ENCODE results near the gene NR6A1.

The NR6A1 gene

DNA sequence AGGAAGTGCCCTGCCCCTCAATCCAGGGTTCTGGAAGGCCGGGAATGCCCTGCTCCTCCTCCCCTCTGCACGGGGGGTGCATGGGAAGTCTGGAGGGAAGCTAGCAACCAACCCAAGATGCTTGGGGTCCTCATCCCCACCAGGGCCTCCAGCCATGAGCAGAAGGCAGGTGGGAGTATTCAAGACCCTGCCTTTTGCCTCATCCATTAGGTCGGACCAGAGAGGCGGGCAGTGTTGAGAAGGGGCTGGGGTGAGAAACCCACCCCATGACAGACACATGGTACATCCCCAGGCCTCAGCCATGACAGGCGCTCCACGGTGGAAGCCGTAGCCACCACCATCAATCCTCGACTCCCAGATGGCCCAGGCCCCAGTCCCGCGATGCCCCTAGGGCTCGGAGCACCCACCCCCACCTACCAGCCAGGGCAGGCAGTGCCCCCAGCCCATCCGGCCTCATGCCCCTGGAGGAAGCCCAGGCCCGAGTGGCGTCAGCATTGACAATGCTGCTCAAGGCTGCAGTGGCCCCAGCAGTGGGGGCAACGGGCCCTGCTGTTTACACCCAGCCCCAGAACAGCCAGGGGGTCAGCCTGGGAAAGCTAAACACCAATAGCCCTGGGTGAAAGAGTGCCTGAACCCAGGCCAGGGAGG, 272.5 kb downstream of the NR6A1 start:
- no peak for DNase-seq

DNA sequence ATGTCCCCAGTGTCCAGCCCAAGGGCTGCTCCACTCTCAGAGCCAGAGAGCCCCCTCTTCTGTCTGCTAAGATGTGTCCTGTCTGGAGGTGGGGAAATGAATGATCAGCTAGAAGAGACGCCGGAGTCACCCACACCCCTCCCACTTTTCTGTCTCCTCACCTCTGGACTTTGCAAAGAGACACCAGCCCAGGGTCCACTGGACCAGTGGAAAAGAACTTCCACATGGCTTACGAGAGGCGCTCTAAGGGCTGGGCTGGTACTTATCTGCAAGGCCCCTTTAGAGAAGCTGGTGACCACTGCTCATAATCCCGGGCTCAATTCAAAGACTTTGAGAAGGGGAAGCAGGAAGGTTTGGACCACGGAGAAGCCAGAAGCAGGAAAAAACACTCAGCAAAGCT, 273.1 kb downstream of the NR6A1 start:
- DNase-seq: no peak

DNA sequence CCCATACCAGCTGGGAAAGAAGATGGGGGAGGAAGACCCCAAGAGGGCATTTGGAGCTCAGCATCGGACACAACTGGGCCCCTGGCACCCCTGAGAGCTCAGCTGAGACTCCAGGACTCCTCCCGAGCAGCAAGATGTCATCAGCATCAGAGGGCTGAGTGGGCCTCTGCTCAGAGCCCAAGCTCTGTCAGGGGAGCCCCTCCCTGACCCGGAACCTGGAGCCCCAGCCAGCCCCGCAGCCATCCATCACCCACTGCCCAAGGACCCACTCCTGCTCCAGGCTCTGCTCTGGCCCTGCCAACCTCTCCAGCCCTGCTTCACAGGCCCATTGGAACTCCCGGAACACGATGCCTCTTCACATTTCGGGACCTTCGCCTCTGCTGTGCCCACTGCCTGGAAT, 273.7 kb downstream of the NR6A1 start:
- DNase-seq: no peak

DNA sequence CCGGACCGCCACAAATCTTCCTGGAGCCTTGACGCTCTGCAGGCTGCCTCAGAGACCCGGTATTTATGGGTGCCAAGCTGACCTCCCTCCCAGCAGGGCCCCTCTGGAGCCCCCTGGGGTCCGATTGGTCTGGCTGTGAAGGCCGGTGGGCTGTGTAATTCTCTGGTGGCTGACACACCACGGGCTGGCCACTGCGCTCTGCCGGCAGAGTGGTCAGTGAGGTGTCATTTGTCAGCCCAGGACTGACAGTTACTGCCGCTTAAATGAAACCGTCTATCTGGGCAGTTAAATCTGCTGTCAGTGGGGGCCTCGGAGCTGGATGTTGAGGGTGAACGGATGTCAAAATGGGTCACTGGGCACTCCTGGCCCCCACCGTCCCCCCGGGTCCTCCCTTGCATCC, 274.6 kb downstream of the NR6A1 start:
- DNase-seq: no peak

DNA sequence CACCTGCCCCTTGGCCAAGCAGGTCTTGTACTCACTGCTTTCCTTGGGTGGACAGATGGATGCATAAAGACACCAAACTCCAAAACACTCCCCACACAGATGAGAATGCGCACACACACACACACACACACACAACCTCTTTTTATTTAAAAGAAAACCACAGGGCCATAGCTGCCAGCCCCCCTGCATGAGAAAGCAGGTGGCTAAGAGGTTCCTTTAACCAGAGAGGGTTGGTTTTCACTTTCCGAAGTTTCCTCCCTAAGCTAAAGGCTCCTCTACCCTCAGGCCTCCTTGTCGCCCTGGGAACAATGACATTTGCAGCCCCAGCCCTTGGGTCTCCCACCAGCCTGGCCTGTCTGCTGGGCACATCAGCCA, 275.0 kb downstream of the NR6A1 start:
- no peak for DNase-seq

DNA sequence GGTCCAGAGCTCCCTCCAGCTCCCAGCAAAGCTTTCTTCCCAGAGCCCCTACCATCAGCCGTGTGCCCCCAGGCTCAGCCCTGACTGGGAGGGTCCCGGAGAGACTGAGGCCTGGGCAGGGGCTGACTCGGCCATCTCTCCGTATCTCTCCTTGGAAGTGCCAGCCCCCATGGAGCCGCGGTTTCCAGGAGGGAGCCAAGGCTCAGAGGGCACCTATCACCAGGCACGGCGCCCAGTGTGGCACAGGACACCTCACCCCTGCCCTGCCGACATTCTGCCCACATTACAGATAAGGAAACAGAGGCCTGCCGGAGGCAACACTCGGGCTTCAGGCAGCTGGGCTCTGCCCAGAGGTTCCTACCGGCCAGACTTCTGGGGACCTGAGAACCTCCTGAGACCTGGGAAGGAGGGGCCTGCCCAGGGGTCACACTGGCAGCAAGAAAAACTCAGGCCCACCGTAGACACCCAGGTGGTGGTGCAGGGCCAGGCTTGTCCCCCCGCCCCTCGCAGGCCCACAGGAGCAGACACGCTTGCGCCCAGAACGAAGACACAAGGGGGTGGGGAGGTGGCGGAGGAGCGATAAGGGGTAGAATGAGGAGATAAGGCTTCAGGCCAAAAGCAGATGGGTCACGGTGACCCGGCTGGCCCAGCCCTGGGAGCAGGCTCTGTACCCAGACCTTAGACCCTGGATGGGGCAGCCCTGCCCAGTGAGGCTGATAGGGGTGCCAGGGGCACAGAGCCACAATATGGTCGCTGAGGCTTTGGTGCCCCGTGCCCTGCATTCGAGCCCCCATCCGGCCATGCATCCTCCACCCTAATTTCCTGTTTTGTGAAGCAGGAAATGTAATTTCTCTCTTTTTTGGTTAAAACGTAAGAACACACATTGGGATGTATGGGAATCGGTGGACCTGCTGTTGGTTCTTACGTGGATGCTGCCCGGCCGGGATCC, 275.7 kb downstream of the NR6A1 start:
- DNase-seq: no peak

DNA sequence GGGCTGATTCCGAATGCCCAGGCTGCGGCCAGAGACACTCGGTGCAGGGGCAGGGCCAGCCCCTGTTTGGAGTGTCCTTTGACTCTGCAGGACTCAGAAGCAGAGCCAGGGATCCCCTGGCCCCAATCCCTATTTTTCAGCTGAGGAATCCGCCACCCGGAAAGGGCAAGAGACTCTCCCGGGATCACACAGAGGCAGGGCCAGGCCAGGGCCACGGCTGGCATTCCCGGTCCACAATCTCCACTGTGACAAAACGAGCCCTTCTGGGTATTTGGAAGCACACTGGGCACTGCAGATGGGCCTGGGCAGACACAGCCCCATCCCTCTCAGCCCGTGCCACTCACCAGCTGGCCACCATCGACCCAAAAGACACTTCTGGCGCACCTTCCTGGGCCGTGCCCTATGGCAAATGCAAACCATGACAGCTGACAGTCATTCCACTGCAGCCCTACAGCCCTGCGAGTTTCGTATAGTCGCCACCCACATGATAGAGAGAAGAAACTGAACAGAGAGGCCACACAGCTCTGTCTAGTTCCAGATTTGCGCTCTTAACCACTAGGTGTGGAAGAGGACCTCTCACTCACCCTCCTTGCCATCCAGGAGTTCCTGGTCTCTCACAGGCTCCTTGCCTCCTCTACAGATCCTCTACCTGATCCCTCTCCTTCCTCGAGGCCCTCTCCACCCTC, 277.2 kb downstream of the NR6A1 start:
- no peak for DNase-seq

DNA sequence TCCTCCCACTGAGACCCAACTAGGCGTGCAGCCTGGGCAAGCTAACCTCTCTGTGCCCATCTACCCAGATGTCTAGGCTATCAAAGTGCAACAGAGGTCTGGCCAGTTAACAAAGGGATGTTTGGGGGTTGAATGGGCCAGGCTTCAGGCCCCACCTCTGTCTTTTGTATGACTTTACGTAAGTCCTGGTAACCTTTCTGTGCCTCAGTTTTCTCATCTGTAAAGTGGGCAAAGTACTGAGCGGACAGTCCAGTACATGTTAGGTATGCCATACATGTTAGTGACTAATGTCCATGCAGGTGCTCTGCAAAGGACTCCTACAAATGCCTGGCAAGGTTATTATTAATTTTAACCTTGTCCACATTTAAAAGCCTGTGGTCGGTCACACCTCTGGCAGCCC, 277.9 kb downstream of the NR6A1 start:
- no peak for DNase-seq

DNA sequence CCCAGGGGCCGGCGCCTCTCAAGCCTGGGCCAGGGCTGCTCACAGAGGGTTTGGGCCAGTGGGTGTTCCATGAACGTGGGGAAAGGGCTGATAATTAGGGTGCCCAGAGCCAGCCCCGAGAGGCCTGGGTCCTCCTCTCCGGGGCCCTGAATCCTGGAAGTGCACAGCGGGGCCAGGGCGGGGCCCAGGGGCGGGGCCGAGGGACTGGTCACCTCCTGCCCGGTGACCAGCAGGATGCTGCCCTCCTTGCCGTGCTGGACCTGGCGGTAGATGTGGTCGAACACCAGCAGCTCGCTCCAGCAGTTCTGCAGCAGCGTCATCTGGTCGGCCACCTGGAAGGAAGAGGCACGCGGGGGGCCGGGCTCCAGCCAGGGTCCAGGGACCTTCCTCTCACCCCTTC, 278.3 kb downstream of the NR6A1 start:
- no peak for DNase-seq

DNA sequence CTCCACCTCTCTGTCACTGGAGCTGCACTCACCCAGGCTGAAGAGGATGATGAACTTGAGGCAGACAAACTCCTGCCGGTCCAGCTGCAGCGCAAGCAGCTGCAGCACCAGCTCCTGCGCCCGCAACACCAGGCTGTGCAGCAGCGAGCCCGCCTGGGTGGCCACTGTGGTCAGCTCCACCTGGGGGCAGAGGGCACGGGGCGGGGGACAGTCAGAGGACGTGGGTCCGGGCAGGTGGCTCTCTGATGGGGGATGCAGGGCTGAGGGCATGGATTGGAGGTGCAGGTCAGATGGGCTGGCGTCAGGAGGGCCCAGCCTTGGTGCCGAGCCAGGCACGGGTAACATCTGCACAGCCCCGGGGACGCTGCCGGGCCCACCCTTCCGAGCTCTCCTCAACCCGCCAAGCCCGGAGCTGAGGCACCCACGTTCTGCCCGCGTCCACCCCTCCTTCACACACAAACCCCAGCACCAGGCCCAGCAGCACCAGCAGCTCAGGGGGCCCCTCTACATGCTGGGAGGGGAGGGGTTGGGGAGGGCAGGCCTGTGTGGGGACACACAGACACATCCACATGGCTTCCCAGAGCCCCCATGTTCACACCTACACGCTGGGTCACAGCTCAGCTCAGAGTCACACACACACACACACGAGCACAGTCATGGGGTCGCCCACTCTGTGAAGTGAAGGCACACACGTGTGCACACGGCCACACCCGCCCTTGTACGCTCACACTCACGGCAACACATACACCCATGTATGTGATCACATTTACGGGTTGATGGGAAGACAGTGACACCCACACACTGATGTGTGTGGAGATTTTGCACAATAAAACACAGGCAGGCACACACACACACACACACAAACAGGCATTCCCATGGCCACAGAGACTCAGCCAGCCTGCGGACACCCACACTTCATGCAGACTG, 279.8 kb downstream of the NR6A1 start:
- no peak for DNase-seq

DNA sequence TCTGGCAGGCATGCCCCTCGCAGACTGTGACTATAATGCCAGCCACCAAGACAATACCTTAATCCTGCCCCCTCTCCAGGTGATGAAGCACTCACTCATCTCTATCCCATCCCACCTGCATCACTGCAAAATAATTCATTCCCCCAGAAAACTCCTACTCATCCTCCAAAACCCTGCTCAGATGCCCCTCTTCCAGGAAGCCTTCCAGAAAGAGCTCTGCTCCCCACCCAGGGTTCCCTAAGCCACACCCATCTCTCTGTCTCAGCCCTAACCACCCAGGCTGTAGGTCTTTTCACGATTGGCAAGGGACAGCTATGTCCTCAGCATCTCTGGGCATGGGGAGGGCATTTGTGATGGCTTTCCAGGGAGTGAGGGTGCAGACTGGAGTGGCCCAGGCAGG, 281.1 kb downstream of the NR6A1 start:
- DNase-seq: no peak

DNA sequence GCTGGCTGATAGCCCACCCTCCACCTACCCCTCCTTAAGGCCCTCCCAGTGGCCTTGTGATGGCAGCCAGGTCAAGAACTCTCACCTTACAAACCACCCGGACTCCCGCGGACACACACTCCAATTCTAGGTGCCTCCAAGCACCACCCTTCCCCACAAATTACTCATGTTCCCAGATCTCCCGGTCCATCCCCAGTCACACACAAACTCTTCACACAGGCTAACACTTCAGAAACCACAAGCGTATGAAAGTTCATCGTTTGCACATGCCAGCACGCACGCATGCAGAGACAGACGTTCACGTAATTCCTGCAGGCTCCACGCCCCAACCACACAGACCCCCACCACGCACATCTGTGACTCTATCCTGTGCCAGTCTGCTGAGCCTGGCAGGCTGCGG, 281.9 kb downstream of the NR6A1 start:
- no peak for DNase-seq

DNA sequence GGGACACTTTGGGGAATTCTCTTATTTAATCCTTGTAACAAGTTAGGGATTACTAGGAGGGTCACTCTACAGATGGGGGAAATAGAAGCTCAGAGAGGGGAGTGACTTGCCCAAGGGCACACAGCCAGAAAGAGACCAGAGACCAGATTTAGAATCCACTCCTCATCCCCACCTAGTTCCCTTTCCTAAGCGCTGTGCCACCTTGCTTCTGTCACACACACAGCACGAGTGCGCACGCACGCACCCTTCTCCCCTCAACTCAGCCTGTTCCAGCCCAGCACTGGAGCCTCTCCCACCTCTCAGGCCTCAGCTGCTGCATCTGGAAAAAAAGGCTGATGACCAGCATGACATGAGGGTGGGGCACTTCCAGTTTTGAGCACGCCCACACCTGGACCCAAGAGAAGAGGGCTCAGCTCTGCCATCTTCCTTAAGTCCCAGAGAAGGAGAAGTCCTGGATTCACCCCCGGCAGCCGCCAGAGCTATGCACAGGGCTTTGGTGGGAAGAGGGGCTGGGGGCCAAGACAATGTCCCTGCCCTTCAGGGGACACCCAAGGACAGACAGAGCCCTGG, 282.4 kb downstream of the NR6A1 start:
- DNase-seq: no peak

DNA sequence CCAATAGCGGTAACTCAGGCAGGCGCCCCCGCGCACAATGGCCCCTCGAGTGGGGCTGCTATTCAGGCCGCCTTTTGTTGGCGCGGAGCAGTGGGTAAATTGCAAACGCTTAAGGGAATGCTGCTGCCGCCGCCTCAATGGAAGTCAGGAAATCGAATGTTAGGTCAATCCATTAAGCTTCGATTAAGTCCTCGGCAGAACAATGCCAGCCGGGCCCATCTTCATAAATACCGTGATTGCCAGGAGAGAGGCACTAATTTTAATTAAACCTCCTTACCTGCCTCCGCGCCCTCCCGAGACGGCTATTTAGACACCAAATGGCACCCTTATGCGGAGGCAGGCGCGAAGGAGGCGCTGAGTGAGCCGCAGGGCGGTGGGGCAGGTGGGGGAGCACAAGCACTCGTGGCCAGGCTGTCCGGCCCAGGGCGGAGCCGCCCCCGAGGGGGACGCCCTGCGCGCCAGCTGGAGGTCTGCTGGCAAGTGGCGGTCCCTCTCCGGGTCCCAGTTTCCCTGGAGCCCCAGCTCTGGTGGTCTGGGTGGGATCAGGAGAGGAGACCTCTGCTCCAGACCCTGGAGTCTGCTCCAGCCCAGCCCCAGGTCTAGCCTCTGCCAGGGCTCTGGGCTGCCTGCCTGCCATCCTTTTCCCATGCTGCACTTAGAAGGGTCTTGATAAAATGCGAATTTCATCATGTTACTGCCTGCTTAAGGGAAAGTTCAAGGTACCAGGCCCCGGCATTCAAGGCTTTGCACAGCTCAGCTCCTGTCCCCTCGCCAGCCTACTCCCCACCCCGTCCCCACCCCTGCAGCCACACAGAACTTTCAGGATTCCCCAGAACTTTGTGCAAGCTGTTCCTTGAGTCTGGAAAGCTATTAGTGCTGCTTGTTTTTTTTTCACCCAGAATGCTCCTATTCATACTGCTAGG, 283.6 kb downstream of the NR6A1 start:
- no peak for DNase-seq

DNA sequence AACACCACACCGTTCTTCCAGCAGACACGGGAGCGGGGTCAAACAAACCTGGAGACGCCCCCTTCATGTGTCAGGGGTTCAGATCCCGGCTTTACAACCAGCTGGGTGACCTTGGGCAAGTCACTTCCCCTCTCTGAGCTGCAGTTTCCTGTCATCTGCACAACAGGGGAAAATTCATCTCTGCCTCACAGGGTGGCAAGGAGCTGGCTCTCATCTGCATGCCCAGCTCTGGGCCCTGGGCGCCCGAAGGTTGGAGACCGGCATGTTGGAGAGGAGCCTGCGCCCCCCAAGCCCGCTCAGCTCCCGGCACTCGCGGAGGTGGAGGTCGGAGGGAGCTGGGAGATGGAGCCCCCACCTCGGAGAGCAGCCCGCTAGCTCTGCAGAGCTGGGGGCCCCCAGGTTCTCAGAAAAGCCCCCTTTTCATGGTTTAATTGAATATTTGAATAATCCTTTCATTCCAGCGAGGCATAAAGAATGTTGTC, 284.3 kb downstream of the NR6A1 start:
- no peak for DNase-seq

DNA sequence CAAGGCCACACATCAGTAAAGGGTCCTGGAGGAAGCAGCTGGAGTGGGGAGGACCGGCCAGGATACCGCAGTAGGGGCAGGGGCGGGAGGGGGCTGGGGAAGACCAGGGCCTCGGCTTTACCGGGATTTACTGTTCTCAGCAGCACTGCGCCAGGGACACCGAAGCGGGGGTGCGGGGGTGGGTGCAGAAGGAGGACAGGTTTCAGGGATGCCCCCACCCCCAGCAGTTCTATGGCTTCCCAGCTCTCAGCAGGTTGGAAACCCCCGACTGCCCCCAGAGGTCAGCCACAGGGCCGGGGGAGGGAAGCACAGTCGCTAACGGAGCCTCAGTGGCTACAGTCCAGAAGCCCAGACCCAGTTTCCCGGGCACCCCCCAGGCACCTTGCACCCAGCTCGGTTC, 285.2 kb downstream of the NR6A1 start:
- DNase-seq: no peak

DNA sequence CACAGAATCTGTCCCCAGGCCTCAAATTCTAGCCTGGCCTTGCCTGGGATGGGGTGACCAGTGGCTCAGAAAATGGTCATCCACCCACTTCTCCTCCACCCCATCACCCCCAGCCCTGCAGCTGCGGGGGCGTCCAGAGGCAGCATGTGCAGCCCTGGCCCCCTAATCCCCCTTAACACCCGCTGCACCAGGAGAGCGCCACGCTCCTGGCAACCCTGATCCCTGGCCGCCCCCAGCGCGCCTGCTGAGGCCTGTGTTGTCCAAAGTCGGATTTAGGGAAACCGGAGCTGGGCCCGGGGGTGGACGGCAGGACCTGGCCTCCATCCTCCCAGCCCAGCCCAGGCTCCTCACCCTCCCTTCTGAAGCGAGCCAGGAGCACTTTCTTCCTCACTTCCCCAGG, 285.9 kb downstream of the NR6A1 start:
- DNase-seq: no peak

DNA sequence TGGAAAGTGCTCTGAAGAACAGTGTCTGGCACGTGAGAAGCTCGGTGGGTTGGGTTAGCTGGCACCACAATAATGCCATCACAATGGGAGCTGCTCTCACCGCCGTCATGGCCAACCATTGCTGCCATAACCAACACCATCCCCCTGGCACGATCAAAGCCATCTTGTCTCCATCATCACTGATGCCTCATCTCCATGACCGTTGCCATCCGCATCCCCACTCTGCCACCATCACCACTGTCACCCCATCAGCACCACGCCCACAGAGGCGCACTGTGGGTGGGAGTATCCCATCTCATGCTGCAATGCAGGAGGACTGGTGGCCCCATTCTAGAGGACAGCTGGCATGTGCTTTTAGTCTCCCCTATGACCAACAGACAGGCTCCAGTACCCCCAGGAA, 287.6 kb downstream of the NR6A1 start:
- DNase-seq: no peak

DNA sequence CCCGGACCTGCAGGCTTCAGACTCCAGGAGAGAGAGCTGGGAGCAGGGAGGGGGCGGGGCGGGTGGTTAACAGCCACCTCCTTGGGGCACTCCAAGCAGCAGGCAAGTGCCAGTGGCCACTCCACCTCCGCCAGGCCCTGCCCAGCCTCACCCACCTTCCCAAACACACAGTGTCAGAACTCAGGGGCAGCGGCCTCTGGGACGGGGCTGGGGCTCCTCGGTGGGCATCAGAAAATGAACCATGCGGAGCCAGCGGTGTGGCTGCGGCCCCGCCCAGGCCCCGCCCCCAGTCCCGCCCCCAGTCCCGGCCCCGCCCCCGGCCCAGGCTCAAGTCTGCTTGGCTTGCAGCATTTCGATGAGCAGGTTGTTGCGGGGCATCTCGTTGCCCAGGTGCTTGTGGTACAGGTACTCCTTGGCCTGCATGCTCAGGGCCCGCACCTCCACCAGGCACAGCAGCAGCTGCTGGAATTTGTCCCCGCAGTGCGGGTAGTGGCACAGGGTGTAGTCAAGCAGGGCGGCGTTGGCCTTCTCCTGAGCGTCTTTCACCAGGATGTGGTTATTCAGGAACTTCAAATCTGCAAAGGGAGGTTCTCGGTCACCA, 288.6 kb downstream of the NR6A1 start:
- DNase-seq: no peak

DNA sequence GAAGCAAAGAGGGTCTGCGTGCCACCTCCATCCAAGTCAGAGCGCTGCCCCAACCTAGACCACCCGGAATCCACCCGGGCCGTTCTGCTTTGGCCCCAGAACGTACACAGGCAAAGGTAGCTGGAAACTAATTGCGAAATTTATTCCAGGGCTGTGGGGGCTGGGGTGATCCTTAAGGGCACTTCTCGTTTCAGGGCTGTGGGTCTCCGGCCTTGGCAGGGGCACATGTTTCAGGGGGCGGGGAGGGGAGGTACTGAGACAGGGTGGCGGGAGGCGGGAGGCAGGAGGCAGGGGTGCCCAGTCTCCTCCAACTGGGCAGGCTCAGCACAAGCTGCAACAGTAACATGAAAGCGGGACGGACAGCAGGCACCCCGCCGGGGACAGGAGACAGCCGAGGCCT, 290.0 kb downstream of the NR6A1 start:
- DNase-seq: no peak

DNA sequence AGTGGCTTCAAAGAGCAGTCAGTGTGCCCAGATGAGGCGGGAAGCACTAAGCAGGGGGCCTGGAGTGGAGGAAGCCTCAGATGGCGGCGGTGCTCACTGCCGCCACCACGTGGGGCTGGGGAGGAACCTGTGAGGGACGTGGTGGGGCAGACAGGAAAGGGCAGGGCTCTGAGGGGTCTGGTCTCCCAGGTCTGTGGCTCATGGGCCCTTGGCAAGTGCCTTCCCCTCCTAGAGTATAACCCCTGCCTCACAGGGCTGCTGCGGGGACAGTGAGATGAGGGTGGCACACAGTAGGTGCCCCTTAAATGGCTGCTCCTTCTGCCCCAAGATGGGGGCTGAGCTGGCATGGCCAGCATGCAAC, 290.5 kb downstream of the NR6A1 start:
- no peak for DNase-seq

All from CD4-positive, alpha-beta T cell treated with Interleukin-12 subunit alpha and Interleukin-12 subunit beta, for 1 hour (primary cell).